SK-N-MC (cell line): ENCODE measurements around the gene POLDIP3.

Experiments
- EZH2 ChIP-seq: fragments of 200-600 bp; sonication (generic); IDR thresholded peaks from one replicate; pipeline ENCODE4 v1.6.1; 2017; ENCODE audit warnings: antibody characterized with exemption
- FOXP2 ChIP-seq: optimal IDR thresholded peaks from 2 replicates; pipeline ENCODE3; 2011; ENCODE audit warnings: mild to moderate bottlenecking, moderate library complexity; ENCODE audit not compliant: insufficient read depth; ENCODE audit errors: extremely low read length, control extremely low read depth
- POLR2AphosphoS5 ChIP-seq: IDR thresholded peaks from 2 replicates; pipeline ENCODE4 v1.6.1; 2012; ENCODE audit warnings: mild to moderate bottlenecking, low read depth, low read length, borderline replicate concordance

GRCh38 chr22:42560781-42561180, 53.9 kb downstream of the POLDIP3 start:
- TF ChIP-seq POLR2AphosphoS5 = no peak
- no peak for TF ChIP-seq EZH2
- no peak for TF ChIP-seq FOXP2
